Activated naive CD8-positive, alpha-beta T cell treated with anti-CD3 and anti-CD28 coated beads, Interleukin-2, amount 50 U/mL, for 24 hours (primary cell): Measurements from ENCODE around the gene FILIP1.

Source experiments
- ATAC-seq: fragments of 150-1000 bp; cut with Tn5 transposase; one replicate; pipeline ENCODE4 v1.10.0; 2021
- DNase-seq: peaks from one replicate; pipeline ENCODE4 v3.0.0; 2021
- H3K27ac Mint-ChIP-seq: one replicate; pipeline ENCODE4 v1.8.0; 2021; ENCODE audit warnings: mild to moderate bottlenecking, mixed read lengths
- H3K27me3 Mint-ChIP-seq: one replicate; pipeline ENCODE4 v1.8.0; 2021; ENCODE audit warnings: mixed read lengths
- H3K36me3 Mint-ChIP-seq: one replicate; pipeline ENCODE4 v1.8.0; 2021; ENCODE audit warnings: low read depth, mixed read lengths
- H3K4me1 Mint-ChIP-seq: one replicate; pipeline ENCODE4 v1.8.0; 2021; ENCODE audit warnings: mixed read lengths
- H3K4me3 Mint-ChIP-seq: one replicate; pipeline ENCODE4 v1.8.0; 2021; ENCODE audit warnings: mild to moderate bottlenecking, moderate library complexity, mixed read lengths
- H3K9me3 Mint-ChIP-seq: one replicate; pipeline ENCODE4 v1.8.0; 2021; ENCODE audit warnings: mixed read lengths

FILIP1 gene

DNA sequence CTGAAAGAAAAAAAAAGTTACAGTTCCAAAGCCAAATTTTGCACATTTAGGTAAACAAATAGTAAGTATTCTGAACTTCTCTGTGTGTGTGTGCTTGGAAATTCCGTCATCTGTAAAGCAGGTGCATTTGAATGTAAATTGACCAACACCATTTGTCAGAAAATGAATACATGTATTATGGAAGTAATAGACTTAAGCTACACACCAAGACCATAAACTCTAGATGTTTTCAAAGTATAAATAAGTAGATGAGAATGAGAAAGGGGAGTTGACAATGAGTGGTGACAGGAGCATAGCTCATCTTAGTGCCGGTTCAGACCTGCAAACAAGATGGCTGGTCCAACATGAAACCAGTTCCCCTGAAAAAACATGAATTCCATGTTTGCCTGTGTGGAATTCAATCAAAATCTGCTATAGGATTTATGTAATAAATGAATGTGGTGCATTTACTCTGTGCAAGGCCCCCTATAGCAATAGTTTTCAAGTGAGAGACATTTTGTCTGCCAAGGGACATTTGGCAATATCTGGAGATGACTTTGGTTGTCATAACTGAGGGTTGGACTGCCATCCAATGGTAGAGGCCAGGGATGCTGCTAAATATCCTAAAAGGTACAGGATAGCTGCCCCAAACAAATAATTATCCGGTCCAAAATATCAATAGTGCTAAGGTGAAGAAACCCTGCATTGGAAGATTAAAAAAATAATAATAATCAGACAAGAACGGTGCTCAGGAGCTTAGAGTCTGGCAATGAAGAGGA is 11.0 kb upstream of the FILIP1 start:
- Mint-ChIP-seq H3K4me1 (no peaks in the 10 kb centered on the region), H3K27me3 (no peaks in the 10 kb centered on the region), H3K27ac (no peak overlapping the region), H3K36me3 (no peaks in the 10 kb centered on the region), H3K9me3 (peaks cover 4% of the 10 kb centered on the region), H3K4me3 (no peak overlapping the region)
- ATAC-seq (no peak), DNase-seq (no peak)

DNA sequence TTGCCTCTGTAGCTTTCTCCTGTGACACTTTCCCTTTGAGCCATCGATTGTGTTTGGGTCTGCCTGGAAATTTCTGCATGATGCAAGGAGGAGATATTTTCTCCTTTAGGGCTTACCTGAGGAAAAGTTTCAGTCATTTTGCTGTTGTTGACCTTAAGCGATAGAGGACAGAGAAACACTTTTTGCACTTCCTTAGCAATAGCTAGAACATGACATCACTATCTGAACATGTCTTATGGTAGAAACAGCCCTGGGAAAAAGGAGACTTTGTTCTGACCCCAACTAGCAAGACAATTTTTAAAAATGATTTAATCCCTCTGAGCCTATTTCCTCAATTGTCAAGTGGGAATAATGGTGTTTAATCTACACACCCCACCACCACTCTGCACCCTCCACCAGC is 9.7 kb upstream of the FILIP1 start:
- Mint-ChIP-seq H3K4me3 (no peak overlapping the region), H3K36me3 (no peaks in the 10 kb centered on the region), H3K27ac (no peak overlapping the region), H3K27me3 (no peaks in the 10 kb centered on the region), H3K9me3 (peaks cover 4% of the 10 kb centered on the region), H3K4me1 (no peaks in the 10 kb centered on the region)
- DNase-seq = no peak
- ATAC-seq = no peak

- DNase-seq = no peak
- Mint-ChIP-seq H3K27me3 (no peaks in the 10 kb centered on the region), H3K27ac (no peak overlapping the region), H3K4me3 (no peak overlapping the region), H3K9me3 (peaks cover 3% of the 10 kb centered on the region), H3K4me1 (no peaks in the 10 kb centered on the region), H3K36me3 (no peaks in the 10 kb centered on the region)
- no peak for ATAC-seq
Observed at GRCh38 chr6:75502884-75503283, 9.3 kb upstream of the FILIP1 start.

DNA sequence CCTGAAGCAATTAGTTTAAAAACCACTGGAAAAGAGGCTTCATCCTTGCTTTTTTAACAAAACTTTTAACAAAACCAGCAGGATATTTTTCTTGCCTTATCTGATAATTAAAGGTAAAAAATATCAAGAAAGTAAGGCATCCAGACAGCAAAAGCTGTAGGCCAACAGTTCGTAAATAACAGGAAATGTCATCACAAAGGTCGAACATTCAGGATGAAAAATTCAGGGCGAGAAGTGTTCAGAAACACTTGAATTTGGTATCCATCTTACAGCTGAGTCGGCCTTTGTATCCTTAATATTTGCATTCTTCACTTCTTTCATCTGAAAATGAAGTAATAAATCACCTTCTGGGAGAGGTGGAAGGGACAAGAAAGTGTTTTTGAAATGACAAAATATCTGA is 8.2 kb upstream of the FILIP1 start:
- no peak for ATAC-seq

GRCh38 chr6:75499640-75500039 is 6.0 kb upstream of the FILIP1 start:
- peaks cover 16% of the 10 kb centered on the region for H3K4me1 Mint-ChIP-seq
- H3K4me3 Mint-ChIP-seq = no peak overlapping the region
- no peaks in the 10 kb centered on the region for H3K36me3 Mint-ChIP-seq
- H3K9me3 Mint-ChIP-seq = no peaks in the 10 kb centered on the region
- no peak overlapping the region for H3K27ac Mint-ChIP-seq
- no peak for ATAC-seq
- no peak for DNase-seq
- H3K27me3 Mint-ChIP-seq = peaks cover 10% of the 10 kb centered on the region

More for the DNA sequence above, 8.2 kb upstream of the FILIP1 start:
- H3K27ac Mint-ChIP-seq = no peak overlapping the region
- no peaks in the 10 kb centered on the region for H3K4me1 Mint-ChIP-seq
- no peaks in the 10 kb centered on the region for H3K9me3 Mint-ChIP-seq
- H3K36me3 Mint-ChIP-seq = no peaks in the 10 kb centered on the region
- no peak for DNase-seq
- no peaks in the 10 kb centered on the region for H3K27me3 Mint-ChIP-seq
- no peak overlapping the region for H3K4me3 Mint-ChIP-seq

GRCh38 chr6:75498862-75499261 is 5.3 kb upstream of the FILIP1 start:
- no peaks in the 10 kb centered on the region for H3K36me3 Mint-ChIP-seq
- peaks cover 17% of the 10 kb centered on the region for H3K27me3 Mint-ChIP-seq
- H3K4me1 Mint-ChIP-seq = peaks cover 17% of the 10 kb centered on the region
- no peak for DNase-seq
- ATAC-seq = no peak
- H3K9me3 Mint-ChIP-seq = no peaks in the 10 kb centered on the region
- H3K27ac Mint-ChIP-seq = no peak overlapping the region
- H3K4me3 Mint-ChIP-seq = no peak overlapping the region

GRCh38 chr6:75497994-75498393 is 4.4 kb upstream of the FILIP1 start:
- Mint-ChIP-seq H3K9me3 (no peaks in the 10 kb centered on the region), H3K27ac (no peak overlapping the region)
- no peak for ATAC-seq

GRCh38 chr6:75495011-75495410 is 1.4 kb upstream of the FILIP1 start:
- Mint-ChIP-seq H3K4me3 (no peak overlapping the region), H3K4me1 (peaks cover 17% of the 10 kb centered on the region), H3K36me3 (no peaks in the 10 kb centered on the region), H3K9me3 (no peaks in the 10 kb centered on the region), H3K27ac (no peak overlapping the region), H3K27me3 (peaks cover 38% of the 10 kb centered on the region)
- ATAC-seq (no peak), DNase-seq (no peak)

More at GRCh38 chr6:75497994-75498393, 4.4 kb upstream of the FILIP1 start:
- Mint-ChIP-seq H3K27me3 (peaks cover 24% of the 10 kb centered on the region), H3K4me3 (no peak overlapping the region), H3K4me1 (peaks cover 17% of the 10 kb centered on the region), H3K36me3 (no peaks in the 10 kb centered on the region)
- no peak for DNase-seq

GRCh38 chr6:75494290-75494689 is 690 bp upstream of the FILIP1 start:
- H3K27me3 Mint-ChIP-seq = peaks cover 38% of the 10 kb centered on the region
- DNase-seq (no peak), ATAC-seq (no peak)
- H3K27ac Mint-ChIP-seq = no peak overlapping the region
- no peak overlapping the region for H3K4me3 Mint-ChIP-seq
- peaks cover 17% of the 10 kb centered on the region for H3K4me1 Mint-ChIP-seq
- no peaks in the 10 kb centered on the region for H3K36me3 Mint-ChIP-seq
- H3K9me3 Mint-ChIP-seq = no peaks in the 10 kb centered on the region

DNA sequence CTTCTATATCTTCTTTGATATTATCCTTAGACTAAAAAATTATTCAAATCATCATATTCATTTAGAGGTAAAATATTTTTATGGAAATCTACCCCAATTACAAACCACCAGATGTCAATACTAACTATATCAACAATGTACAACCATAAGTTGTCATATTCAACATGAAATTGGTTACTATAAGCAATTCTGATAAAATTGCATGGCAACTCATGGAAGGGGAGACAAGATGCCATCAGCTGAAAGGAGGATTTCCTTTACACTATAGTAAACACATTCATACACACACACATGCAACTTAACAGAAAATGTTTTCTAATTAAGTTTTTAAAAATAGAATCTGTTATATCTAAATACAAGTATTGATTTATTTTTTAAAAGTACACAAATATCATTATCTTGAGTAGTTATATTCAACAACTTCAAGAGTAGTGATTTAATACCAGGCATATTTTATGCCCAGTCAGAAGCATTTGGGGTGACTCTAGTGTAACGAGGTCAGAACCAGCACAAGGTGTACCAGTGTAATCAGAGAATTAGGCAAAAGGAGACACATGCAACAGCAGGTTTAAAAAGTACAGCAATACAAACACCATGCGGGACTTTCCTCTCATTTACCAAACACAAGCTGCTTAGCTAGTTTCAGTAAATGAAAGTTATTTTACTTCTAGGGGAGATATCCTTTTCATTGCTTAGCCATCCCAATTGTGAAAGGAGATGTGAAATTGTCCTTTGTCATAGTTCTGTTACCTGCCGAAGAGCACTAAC is 1.0 kb downstream of the FILIP1 start:
- DNase-seq (no peak), ATAC-seq (no peak)
- no peak overlapping the region for H3K4me3 Mint-ChIP-seq
- peaks cover 17% of the 10 kb centered on the region for H3K4me1 Mint-ChIP-seq
- H3K27ac Mint-ChIP-seq = no peak overlapping the region
- H3K27me3 Mint-ChIP-seq = peaks cover 38% of the 10 kb centered on the region
- no peaks in the 10 kb centered on the region for H3K9me3 Mint-ChIP-seq
- H3K36me3 Mint-ChIP-seq = no peaks in the 10 kb centered on the region

DNA sequence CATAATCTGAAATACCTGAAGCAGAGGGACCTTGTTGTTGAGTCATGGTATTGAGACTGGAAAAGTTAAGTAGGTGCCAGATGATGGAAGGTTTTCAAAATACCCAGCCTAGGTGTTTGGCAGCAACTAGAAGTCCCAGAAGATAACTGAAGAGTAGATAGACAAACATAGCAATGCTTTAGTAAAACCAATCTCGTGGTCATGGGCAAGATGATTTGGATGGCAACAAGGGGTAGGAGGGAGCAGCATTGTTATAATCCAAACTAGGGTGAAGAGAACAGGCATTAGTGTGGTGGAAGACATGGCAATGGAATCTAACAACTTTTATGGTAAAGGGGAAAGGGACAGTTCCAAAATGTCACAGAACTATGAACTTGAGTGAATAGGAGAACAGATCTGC is 2.3 kb downstream of the FILIP1 start:
- Mint-ChIP-seq H3K4me1 (peaks cover 15% of the 10 kb centered on the region), H3K36me3 (no peaks in the 10 kb centered on the region), H3K4me3 (no peak overlapping the region), H3K27me3 (peaks cover 38% of the 10 kb centered on the region), H3K9me3 (no peaks in the 10 kb centered on the region), H3K27ac (no peak overlapping the region)
- ATAC-seq (no peak), DNase-seq (no peak)

DNA sequence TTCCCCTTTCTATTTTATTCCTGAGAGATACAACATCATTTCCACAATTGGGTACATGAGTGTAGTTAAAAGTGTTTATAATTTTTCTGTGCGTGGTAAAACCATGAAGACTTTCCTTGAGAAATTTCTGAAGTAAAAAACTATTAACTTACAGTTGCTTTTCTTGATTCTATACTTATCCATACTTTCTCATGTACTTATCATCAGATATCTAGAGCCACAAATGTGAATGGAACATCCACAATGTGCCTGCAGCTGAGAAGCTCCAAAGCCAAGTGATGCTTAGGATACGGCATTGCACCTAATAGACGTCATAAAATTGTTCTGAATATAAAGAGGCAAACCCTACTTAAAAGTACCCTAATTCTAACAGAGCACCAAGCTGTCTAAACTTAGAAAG is 2.9 kb downstream of the FILIP1 start:
- Mint-ChIP-seq H3K4me3 (no peak overlapping the region), H3K36me3 (no peaks in the 10 kb centered on the region), H3K27ac (no peak overlapping the region), H3K9me3 (no peaks in the 10 kb centered on the region), H3K27me3 (peaks cover 34% of the 10 kb centered on the region), H3K4me1 (peaks cover 9% of the 10 kb centered on the region)
- ATAC-seq = no peak
- no peak for DNase-seq

GRCh38 chr6:75489025-75489424 is 4.6 kb downstream of the FILIP1 start:
- H3K27me3 Mint-ChIP-seq = peaks cover 26% of the 10 kb centered on the region
- no peak overlapping the region for H3K4me3 Mint-ChIP-seq
- no peaks in the 10 kb centered on the region for H3K9me3 Mint-ChIP-seq
- no peak for DNase-seq
- H3K27ac Mint-ChIP-seq = no peak overlapping the region
- H3K4me1 Mint-ChIP-seq = no peaks in the 10 kb centered on the region
- no peaks in the 10 kb centered on the region for H3K36me3 Mint-ChIP-seq
- no peak for ATAC-seq

DNA sequence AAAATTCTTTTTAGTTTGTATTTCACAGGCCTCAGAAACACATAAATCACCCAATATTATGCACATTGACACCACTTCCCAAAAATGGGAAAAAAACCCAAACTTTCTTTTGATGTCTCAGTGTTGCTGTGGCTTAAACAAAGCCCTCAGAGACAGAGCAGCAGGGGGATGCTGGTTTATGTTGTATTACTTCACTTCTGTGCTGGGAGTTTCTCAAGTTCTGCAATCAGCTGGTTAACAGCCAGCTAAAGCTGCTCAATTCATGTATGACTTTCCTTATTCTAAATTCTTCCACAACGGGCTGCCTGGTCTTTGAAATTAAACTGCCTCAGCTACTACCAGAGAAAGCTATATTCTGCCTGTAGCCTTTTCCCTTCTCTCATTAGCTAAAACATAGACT is 5.6 kb downstream of the FILIP1 start:
- Mint-ChIP-seq H3K27ac (no peak overlapping the region), H3K4me1 (no peaks in the 10 kb centered on the region)
- no peak for ATAC-seq

GRCh38 chr6:75486850-75487518 is 6.6 kb downstream of the FILIP1 start:
- no peak for ATAC-seq

More for the DNA sequence above, 5.6 kb downstream of the FILIP1 start:
- Mint-ChIP-seq H3K4me3 (no peak overlapping the region), H3K36me3 (no peaks in the 10 kb centered on the region), H3K9me3 (no peaks in the 10 kb centered on the region), H3K27me3 (peaks cover 17% of the 10 kb centered on the region)
- no peak for DNase-seq

More at GRCh38 chr6:75486850-75487518, 6.6 kb downstream of the FILIP1 start:
- Mint-ChIP-seq H3K27me3 (peaks cover 10% of the 10 kb centered on the region), H3K4me1 (no peaks in the 10 kb centered on the region), H3K4me3 (no peak overlapping the region), H3K27ac (no peak overlapping the region), H3K9me3 (no peaks in the 10 kb centered on the region), H3K36me3 (no peaks in the 10 kb centered on the region)
- no peak for DNase-seq
